ENCODE results near the gene KCNQ1.

GRCh38 chr11:2679011-2679676 is 234.3 kb downstream of the KCNQ1 start:
- TF ChIP-seq CTCF (IDR thresholded peaks at IDR 0.05) (no peak), EP300 (IDR thresholded peaks at IDR 0.05) (no peak), POLR2A (IDR thresholded peaks at IDR 0.05) (no peak)
